A673 (cell line): ENCODE results near the gene PFKFB2.

Experiments
- EZH2 ChIP-seq: fragments of 200-600 bp; sonication (generic); IDR thresholded peaks from 2 replicates; pipeline ENCODE4 v1.6.1; 2017; ENCODE audit warnings: borderline replicate concordance, low read depth, mild to moderate bottlenecking, mixed read lengths, antibody characterized with exemption, low read length; ENCODE audit not compliant: poor library complexity, severe bottlenecking
- TF ChIP-seq, protein P1 (sequence below): fragments of 300-800, 200-600 bp; sonication (generic); conservative IDR thresholded peaks from 2 replicates; pipeline ENCODE4 v1.5.1; 2017; ENCODE audit warnings: low read depth, mild to moderate bottlenecking, antibody characterized with exemption, low read length, moderate library complexity, mixed read lengths

DNA sequence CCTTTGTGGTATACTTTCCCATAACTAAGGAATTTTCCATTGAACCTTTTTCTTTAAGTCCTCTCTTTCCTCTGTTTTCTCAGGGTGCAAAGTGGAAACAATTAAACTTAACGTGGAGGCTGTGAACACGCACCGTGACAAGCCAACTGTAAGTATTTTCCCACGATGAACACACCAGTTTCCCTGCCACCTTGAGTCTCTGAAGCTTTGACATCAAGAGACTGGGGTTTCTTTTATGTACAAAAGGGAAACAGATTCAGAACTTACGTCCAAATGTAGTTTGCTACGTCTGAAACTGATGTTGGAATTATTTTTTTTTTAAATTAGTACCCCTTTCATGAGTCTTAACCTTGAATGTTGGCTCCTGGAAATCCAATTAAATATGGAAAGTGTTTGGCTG is 18.4 kb downstream of the PFKFB2 start:
- TF ChIP-seq, protein P1, sequence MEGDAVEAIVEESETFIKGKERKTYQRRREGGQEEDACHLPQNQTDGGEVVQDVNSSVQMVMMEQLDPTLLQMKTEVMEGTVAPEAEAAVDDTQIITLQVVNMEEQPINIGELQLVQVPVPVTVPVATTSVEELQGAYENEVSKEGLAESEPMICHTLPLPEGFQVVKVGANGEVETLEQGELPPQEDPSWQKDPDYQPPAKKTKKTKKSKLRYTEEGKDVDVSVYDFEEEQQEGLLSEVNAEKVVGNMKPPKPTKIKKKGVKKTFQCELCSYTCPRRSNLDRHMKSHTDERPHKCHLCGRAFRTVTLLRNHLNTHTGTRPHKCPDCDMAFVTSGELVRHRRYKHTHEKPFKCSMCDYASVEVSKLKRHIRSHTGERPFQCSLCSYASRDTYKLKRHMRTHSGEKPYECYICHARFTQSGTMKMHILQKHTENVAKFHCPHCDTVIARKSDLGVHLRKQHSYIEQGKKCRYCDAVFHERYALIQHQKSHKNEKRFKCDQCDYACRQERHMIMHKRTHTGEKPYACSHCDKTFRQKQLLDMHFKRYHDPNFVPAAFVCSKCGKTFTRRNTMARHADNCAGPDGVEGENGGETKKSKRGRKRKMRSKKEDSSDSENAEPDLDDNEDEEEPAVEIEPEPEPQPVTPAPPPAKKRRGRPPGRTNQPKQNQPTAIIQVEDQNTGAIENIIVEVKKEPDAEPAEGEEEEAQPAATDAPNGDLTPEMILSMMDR, result no peak
- no peak for TF ChIP-seq EZH2
